NCI-H345 (cell line): Measurements from ENCODE around the gene UBR2.
"Not testable (repeated sequence)": the region's sequence is repeated elsewhere in the genome, so short reads cannot be mapped to it uniquely, and the experiment has no call there.

Experiments used
- DNase-seq: peaks from one replicate; lab custom pipeline; 2025; lab: John Stamatoyannopoulos, UW

The UBR2 gene

DNA sequence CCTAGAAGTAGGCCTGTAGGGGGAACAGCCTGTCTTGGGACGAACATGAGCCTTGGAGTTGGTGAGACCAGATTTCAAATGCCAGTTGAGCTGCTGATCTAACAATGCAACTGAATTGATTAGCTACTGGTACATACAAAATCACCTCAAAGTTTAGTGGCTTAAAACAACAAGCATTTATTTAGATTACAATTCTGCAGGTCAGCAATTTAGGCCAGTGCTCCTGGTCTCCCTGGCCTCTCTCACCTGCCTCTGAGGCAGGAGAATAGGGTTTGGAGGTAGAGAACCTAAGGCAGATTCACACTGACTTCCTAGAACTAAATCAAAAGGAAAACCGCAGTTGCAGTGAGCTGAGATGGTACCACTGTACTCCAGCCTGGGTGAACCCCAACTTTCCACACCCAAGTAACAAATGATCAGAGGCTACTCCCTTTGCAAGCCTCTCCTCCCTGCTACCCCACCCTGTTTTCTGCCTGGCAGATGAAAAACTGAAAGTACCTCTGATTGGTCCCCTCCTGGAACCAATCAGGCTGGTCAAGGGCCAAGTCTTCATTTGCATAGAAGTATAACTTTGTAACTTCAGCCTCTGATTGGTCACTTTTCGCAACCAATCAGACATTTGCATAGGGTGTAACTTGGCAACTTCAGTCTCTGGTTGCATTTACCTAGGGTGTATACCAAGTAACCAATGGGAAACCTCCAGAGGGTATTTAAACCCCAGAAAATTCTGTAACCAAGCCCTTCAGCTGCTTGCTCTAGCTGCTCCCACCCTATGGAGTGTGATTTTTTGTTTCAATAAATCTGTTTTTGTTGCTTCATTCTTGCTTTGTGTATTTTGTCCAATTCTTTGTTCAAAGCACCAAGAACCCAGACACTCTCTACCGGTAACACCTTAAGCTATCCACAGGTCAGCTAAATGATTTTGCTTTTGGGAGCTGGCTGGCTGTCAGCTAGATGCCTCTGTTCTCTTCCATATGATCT lies 8.1 kb upstream of the UBR2 start:
- DNase-seq = no peak

DNA sequence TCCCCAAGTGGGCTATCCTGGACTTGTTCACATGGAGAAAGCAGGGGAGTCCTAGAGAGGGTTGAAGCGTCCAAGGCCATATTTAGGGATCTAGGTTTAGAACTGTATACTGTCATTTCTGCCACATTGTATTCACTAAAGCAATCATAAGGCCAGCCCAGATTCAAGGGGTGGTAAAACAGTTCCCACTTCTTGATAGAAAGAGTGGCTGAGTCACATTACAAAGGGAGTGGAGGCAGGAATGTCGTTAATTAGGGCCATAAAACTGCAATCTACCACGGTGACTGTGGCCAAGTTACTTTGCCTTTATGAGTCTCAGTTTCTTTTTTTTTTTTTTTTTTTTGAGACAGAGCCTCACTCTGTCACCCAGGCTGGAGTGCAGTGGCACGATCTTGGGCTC lies 7.4 kb upstream of the UBR2 start:
- DNase-seq = no peak

DNA sequence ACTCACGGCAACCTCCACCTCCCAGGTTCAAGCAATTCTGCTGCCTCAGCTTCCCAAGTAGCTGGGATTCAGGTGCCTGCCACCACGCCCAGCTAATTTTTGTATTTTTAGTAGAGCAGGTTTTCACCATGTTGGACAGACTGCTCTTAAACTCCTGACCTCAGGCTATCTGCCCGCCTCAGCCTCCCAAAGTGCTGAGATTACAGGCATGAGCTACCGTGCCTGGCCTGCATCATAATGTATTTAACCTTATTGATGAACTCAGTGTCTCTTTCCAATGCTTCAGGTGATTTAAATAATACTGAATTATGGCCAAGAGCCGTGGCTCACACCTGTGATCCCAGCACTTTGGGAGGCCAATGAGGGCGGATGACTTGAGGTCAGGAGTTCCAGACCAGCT lies 4.6 kb upstream of the UBR2 start:
- not testable (repeated sequence) for DNase-seq

DNA sequence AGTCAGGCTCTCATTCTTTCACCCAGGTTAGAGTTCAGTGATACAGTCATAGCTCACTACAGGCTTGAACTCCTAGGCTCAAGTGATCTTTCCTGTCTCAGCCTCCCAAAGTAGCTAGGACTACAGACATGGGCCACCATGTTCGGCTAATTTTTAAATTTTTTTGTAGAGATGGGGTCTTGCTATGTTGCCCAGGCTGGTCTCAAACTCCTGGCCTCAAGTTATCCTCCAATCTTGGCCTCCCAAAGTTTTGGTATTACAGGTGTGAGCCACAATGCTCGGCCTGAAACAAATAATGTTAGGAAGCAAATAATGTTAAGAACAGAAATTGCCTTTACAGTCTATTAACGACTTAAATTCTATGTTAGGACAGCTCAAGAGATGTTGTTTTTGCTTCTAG lies 1.8 kb upstream of the UBR2 start:
- DNase-seq = no peak

DNA sequence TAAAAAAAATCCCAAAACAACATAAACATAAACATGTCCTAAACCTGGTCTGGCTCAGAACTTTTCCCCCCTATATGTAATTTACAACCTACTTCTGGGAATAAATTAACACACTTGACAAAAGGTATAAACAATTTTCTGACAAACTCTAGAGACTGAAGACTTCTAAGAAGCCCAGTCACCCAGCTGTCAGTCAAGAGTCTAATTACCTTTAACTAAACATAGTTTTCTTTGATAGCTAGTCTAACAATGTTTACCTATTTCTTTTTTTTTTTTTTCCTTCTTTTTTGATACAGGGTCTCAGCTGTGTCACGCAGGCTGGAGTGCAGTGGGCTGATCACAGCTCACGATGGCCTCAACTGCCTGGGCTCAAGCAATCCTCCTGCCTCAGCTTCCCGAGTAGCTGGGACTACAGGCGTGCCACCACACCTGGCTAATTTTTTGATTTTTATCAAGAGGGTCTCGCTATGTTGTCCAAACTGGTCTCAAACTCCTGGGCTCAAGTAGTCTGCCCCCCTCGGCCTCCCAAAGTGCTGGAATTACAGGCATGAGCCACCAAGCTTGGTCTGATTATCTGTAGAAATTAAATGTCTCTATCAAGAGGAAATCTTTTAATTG lies 932 bp upstream of the UBR2 start:
- DNase-seq = no peak

DNA sequence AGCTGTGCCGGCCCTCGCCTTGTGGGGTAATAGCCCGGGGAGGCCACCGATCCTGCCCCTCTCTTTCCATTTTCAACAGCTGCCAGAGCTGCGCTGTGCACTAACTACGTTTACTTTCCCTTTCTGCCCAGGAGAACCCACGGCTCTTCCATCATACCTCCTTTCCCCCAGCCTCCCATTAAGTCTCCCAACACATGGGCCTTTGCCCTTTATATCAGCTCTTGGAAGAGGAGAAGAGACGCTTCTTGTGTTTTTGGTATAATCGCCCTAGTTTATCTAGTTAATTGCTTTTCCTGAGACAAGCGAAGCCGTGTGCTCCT lies 637 bp downstream of the UBR2 start:
- DNase-seq = no peak

DNA sequence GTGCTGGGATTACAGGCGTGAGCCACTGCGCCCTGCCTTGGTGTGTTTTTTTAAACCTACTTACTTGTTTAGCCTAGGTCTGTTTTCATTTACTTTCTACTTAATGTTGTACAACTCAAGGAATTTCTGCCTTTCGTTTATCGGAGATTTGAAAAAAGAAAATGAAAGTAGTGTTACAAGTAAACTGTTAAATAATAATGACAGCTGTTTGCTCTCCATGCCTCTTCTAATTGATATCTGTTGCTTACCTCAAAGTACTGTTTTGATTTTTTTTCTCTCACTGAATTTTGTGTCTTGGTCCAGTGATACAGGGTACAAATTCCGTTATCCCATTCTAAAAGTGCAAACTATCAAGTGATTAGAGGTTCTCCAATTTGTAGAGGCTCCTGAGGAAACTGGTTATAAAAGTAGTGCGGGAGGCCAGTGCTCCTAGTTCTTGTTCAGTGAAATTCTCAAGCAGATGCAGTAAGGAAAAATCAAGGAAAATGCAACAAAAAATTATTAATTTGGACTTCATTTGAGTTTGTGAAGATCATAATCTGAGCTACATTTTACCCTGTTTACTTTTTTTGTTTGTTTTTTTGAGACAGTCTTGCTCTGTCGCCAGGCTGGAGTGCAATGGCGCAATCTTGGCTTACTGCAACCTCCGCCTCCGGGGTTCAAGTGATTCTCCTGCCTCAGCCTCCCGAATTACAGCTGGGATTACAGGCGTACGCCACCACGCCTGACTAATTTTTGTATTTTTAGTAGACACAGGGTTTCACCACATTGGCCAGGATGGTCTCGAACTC lies 2.2 kb downstream of the UBR2 start:
- no peak for DNase-seq

DNA sequence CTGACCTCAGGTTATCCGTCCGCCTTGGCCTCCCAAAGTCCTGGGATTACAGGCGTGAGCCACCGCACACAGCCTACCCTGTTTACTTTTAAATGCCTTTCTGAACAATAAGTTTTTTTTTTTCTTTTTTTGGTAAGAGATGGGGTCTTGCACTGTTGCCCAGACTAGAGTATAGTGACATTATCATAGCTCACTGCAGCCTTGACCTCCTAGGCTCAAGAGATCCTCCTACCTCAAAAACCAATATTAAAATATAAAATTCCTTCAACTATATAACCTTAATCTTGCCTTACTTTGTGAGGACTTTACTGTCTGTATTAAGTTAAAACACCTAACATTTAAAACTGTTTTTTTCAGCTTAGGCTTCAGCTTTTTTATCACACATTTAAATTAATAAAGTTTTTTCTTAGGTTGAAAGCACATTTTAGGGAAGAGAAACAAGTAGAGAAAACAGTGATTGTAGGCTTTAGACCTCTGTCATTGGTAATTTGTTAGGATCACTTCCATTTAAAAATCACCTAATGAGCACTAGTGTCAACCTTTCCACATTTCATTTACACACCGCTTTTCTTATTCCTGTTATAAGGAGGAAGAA lies 2.9 kb downstream of the UBR2 start:
- DNase-seq = no peak

DNA sequence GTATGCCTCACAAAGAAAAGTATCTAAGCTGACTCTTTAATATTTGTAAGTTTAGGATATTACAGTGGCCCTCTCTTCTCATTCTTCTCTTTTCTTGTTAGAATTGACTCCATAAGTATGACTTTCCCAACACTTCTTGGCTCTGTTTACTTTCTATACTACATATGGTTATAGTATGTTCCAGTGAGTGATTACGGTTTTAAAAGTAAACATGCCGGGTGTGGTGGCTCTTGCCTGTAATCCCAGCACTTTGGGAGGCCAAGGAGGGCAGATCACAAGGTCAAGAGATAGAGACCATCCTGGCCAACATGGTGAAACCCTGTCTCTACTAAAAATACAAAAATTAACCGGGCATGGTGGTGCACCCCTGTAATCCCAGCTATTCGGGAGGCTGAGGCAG lies 3.4 kb downstream of the UBR2 start:
- DNase-seq = not testable (repeated sequence)

DNA sequence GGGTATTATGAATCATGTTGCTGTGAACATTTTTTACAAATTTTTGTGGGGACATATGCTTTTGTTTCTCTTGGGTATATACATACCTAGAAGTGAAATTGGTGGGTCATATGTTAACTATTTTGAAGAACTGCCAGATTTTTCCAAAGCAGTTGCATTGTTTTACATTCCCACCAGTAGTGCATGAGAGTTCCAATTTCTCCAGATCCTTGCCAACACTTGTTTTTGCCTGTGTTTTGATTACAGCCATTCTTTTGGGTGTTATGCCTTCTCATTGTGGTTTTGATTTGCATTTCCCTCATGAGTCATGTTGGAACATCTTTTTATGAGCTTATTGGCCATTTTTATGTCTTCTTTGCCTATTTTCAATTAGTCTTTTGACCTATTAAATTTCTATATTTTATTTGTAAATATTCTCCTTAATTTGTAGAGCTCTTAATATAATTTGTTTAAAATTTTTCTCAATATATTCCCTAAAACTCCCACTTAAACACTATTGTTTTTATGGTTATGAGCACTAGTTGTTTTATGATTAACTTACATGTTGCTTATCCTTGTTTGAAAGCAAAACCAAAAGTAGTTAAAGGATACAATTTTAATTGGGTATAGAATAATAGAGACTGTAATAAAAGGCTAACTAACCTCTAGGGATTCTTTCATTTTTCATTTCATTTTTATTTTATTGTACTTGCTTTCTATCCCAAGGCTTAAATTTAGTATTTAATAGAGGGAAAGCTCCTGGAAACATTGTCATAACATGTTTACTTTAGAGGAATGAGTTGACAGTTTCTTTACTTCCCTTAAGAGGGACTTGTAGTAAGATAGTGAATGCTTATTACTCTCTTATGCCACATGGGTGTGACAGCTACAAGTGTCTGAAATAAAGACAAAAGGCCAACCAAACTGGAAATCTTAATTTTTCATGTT lies 5.5 kb downstream of the UBR2 start:
- no peak for DNase-seq

DNA sequence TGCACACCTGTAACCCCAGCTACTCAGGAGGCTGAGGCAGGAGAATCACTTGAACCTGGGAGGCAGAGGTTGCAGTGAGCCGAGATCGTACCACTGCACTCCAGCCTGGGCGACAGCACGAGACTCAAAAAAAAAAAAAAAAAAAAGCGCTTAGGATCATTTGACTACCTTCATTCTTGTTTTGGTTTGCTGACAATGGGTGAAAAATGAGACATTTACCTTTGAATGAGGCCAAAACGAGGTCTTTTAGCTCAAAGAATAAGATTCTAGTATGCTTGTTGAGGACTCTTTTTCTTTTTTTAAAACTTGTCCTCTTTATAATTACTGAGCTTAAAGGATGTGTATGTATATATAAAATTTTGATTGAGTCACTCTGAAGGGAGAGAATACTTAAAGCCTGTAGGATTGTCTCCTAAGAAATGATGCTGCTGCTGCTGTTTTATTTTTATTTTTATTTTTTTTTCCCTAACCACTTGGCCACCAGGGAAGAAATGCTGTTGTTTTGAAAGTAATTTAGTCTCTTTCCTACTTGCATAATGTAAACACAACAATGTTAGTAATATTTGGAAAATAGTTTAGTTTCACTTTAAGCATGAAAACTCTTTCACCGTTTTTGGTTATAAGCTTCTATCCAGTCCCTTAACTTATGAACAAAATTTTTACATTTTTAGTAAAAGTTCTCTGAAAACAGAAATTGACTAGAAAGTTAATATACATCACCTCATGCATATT lies 7.9 kb downstream of the UBR2 start:
- no peak for DNase-seq

DNA sequence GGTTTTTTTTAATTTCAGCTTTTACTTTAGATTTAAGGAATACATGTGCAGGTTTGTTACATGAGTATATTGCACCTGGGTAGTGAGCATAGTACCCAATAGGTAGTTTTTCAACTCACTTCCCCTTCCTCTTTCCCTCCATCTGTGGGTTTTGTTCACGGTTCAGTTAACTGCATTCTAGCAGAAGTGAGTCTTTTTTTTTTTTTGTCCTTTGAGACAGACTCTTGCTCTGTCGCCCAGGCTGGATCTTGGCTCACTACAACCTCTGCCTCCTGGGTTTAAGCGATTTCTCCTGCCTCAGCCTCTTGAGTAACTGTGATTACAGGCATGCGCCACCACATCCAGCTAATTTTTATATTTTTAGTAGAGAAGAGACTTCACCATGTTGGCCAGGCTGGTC lies 8.7 kb downstream of the UBR2 start:
- DNase-seq = no peak

DNA sequence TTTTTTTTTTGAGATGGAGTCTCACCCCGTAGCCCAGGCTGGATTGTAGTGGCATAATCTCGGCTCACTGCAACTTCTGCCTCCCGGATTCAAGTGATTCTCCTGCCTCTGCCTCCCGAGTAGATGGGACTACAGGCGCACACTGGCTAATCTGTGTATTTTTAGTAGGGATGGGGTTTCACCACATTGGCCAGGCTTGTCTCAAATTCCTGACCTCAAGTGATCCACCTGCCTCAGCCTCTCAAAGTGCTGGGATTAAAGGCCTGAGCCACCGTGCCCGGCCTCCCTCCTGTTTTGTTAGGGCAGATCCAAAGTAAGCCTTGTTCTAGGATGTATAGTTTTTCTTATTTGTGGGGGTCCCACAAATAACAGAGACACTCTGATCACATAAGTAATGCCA lies 12.7 kb downstream of the UBR2 start:
- DNase-seq = not testable (repeated sequence)

DNA sequence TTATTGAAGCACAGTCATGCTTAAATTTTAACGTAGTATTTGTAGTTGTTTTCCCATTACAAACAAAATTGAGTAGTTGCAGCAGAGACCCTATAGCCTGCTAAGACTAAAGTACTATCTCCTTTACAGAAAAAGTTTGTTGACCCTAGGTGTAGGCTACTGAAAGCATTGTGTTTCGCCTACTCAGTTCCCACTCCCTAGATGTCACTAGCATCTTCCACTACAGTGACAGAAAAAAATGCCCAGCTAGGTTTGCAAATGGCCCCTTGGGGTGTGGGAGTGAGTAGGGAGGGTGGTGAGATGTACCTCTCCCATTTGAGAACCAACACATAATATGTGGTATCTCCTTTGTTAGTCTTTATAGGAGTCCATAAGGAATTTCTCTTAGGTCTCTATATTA lies 34.5 kb downstream of the UBR2 start:
- no peak for DNase-seq

DNA sequence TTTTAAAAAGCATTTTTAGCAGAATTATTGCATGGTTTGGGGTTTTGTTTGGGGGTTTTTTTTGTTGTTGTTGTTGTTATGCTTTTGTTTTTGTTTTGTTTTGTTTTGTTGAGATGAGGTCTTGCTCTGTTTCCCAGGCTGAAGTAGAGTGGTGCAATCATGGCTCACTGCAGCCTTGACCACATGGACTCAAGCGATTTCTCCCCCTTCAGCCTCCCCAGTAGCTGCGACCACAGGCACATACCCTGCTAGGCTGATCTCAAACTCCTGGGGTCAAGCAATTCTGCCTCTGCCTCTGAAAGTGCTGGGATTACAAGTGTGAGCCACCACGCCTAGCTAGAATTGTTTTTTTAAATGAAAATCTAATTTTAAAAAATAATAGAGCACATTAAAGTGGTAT lies 35.7 kb downstream of the UBR2 start:
- DNase-seq = no peak

DNA sequence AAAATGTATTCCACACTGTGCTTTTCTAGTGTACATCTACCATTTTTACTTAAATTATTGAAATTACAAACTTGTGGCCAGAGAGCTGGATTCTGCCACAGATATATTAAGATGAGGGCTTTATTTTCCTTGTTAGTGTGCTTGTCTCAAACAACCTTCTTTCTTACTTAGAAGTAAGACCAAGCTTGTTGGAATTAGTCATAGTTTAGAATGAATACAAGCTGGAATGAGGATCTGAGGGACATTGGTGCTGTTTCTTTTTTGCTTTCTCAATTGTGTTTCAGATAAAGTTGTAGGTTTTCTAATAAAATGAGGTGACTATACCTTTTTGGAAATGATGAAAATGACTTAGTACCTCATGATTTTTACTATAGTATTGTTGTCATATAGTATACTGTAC lies 40.3 kb downstream of the UBR2 start:
- DNase-seq = no peak

DNA sequence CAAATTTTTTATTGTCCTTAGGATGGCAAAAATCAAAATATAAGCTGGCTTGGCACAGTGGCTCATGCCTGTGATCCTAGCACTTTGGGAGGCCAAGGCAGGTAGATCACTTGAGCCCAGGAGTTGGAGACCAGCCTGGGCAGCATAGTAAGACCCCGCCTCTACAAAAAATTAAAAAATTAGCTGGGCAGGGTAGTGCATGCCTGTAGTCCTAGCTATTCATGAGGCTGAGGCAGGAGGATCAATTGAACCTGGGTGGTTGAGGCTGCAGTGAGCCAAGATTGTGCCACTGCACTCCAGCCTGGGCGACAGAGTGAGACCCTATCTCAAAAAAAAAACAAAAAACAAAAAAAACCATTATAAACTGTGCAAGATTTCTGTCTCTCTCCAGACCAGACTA lies 40.9 kb downstream of the UBR2 start:
- DNase-seq = not testable (repeated sequence)

DNA sequence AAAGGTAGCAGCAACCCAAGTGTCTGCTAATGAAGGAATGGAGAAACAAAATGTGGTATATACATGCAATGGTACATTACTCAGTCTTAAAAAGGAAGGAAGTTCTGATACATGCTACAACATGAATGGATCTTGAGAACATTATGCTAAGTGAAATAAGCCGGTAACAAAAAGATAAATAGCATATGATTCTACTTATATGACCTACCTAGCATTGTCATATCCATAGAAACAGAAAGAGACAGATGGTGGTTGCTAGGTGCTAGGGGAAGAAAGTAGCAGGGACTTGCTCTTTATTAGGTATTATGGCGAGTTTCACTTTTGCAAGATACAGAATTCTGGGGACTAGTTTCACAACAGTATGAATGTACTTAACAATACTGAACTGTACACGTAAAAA lies 46.6 kb downstream of the UBR2 start:
- no peak for DNase-seq

DNA sequence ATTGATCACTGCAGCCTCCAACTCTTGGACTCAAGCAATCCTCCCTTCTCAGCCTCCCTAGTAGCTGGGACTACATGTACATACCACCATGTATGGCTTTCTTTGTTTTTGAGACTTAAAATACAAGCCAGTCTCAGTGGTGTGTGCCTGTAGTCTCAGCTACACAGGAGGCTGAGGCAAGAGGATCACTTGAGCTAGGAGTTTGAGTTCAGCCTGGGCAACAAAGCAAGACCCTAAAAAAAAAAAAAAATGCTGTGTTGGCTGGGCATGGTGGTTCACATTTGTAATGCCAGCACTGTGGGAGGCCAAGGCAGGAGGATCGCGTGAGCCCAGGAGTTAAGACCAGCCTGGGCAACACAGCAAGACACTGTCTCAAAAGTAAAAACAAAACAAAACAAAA lies 51.7 kb downstream of the UBR2 start:
- DNase-seq = no peak

DNA sequence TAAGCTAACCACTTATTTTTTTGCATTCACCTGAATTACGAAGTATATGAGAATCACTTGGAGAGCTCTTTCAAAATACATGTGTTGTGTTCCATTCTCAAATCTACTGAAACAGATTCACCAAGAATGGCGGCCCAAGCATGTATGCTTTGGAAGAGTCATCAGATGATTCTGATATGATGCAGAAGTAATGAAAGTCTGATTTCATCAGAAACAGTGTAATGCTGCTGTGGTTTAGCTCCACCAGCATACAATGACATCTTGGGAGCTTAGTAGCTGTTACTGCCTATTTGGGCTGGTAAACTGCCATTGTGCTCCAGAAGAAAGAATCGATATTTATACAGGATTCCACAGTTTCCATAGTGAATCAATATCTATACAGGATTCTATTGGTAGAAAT lies 52.9 kb downstream of the UBR2 start:
- DNase-seq = no peak

DNA sequence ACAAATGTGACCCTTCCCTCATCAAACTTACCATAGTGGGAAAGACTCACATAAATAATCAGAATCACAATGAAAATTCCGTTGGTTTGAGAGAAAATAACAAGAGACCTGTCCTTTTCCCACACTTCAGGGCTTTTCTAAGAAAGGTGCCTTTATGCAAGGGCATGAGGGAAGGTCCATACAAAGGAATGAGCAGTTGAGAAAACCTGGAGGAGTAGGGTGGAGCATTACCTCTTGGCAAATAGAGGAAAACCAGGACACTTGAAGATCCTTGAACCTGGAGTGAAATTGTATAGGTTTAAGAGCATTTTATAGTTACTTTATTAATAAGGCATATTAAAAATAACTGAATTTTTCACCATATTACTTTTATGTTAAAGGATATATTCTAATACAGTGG lies 54.3 kb downstream of the UBR2 start:
- no peak for DNase-seq
